Measurements from ENCODE around the gene TXN. TPM values are rescaled to one million over a fixed set of nuclear protein-coding genes. Genes with fewer than 3 reads are reported as not detected.

The TXN gene
- total and polyA plus RNA-seq, 10 of the 15 experiments (the other 5 are each of a cell fraction or from before 2014, with no cell fraction given) = 309 to 2,304 (median 650) TPM

DNA sequence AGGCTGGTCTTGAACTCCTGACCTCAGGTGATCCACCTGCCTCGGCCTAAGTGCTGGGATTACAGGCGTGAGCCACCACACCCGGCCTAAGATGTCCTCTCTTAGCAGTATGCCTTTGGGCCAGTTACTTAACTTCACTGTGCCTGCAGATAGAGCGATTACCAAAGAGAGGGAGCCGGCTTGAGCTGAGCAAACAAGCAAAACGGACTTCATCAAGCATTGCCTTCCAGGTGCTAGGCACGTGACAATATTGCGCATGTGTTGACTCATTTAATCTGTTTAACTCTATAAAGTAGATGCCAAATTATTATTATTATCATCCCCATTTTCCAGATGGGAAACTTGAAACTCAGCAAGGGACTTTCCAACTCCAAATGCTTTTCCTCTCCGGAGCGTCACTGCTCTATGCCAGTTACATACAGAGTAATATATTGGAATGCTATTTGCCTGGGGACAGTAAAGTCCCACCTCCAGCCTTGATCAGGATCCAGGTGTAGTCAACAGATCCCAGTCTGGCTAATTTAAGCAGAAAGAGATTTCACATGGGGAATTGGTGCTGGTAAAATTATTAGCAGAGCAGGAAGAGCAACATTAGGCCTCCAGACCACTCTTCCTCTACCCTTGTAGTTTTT is 42.8 kb downstream of the TXN start:
- Histone ChIP-seq H3K4me2 (ENCODE audit: control insufficient read depth, insufficient read depth) (no peak overlapping the region), H3K9ac (ENCODE audit: control insufficient read depth, insufficient read depth, low read length) (no peak overlapping the region), H3K79me2 (ENCODE audit: control insufficient read depth, insufficient read depth, low read length) (no peaks in the 10 kb centered on the region), H2AFZ (ENCODE audit: control insufficient read depth, low read depth, low read length) (no peak overlapping the region), H3K9me3 (replicated peaks; ENCODE audit: control insufficient read depth, insufficient read depth, low read length) (no peaks in the 10 kb centered on the region), H4K20me1 (ENCODE audit: control insufficient read depth, insufficient read depth) (no peaks in the 10 kb centered on the region), H3K27me3 (replicated peaks in 1 of 2; ENCODE audit: control insufficient read depth in 2 of 2, insufficient read depth in 2 of 2, low read length in 1 of 2) (no peaks in the 10 kb centered on the region), H3K4me1 (ENCODE audit: control insufficient read depth, insufficient read depth, low read length) (no peaks in the 10 kb centered on the region), H3K36me3 (ENCODE audit: control insufficient read depth in 2 of 2, insufficient read depth in 2 of 2, low read length in 1 of 2) (no peaks in the 10 kb centered on the region), H3K27ac (ENCODE audit: control insufficient read depth, insufficient read depth) (no peak overlapping the region), H3K4me3 (no peak overlapping the region)
- ChIA-PET CTCF (interaction anchor here (1.5 to 8.8 kb wide), 3 partner anchors 9 to 309 kb away, joined by 4 to 114 read pairs (median 15); no protein-coding TSS in a partner anchor), POLR2A (interaction anchor here (0.5 kb wide), 1 partner anchor 133 kb away, joined by 4 read pairs; no protein-coding TSS in a partner anchor), SMC1A (ENCODE audit: uncharacterized antibody, unreplicated experiment) (interaction anchor here (0.6 to 7.8 kb wide), 6 partner anchors 26 to 334 kb away, joined by 3 to 53 read pairs (median 3); no protein-coding TSS in a partner anchor), RAD21 (ENCODE audit: unreplicated experiment) (no interaction called here)
- BruUV-seq (replicated peaks) = no TSS peak
- intact Hi-C loops (cut with micrococcal nuclease; ENCODE audit: unreplicated experiment) (no loop called here), in situ Hi-C loops (cut with MboI) (loop anchor here (10.0 kb wide), 1 partner anchor 639 kb away; no protein-coding TSS in a partner anchor)
- no peak for DNase-seq (ENCODE audit: low read depth, low spot score)
- FAIRE-seq = no peak
- WGBS (ENCODE audit: insufficient coverage, insufficient replicate concordance, low lambda C conversion rate, missing lambda C conversion rate) = 81% methylated on average over 10 of the region's 10 CpGs
- no peak for TF ChIP-seq ZNF207 (IDR thresholded peaks at IDR 0.05; ENCODE audit: borderline replicate concordance)
- no peak for TF ChIP-seq NR2C1 (IDR thresholded peaks at IDR 0.05)
- no peak for TF ChIP-seq LARP7 (IDR thresholded peaks at IDR 0.05)
- no peak for TF ChIP-seq EP300 (IDR thresholded peaks at IDR 0.05; ENCODE audit: borderline replicate concordance in 1 of 2, control insufficient read depth in 1 of 2, low read depth in 2 of 2, low read length in 2 of 2)
- no peak for TF ChIP-seq WRNIP1 (IDR thresholded peaks at IDR 0.05; ENCODE audit: borderline replicate concordance, low read depth, low read length)
- TF ChIP-seq RB1 (IDR thresholded peaks at IDR 0.05; ENCODE audit: borderline replicate concordance) = no peak
- TF ChIP-seq ZBTB11 (CRISPR knock-in tag; IDR thresholded peaks at IDR 0.05) = no peak
- no peak for TF ChIP-seq TCF7 (IDR thresholded peaks at IDR 0.05; ENCODE audit: borderline replicate concordance)
- no peak for TF ChIP-seq POU2F2 (IDR thresholded peaks at IDR 0.05; ENCODE audit: borderline replicate concordance, low read depth, low read length)
- TF ChIP-seq EZH2 (IDR thresholded peaks at IDR 0.05; ENCODE audit: borderline replicate concordance, control insufficient read depth, low read depth, low read length) = no peak
- no peak for ATAC-seq
